GM19463 (cell line): ENCODE measurements around the gene MED9.

Experiments used
- ATAC-seq: cut with Tn5 transposase; IDR thresholded peaks from one replicate; pipeline ENCODE4 v1.9.1; 2021; ENCODE audit warnings: mild to moderate bottlenecking, moderate library complexity; ENCODE audit not compliant: unreplicated experiment

Gene MED9

DNA sequence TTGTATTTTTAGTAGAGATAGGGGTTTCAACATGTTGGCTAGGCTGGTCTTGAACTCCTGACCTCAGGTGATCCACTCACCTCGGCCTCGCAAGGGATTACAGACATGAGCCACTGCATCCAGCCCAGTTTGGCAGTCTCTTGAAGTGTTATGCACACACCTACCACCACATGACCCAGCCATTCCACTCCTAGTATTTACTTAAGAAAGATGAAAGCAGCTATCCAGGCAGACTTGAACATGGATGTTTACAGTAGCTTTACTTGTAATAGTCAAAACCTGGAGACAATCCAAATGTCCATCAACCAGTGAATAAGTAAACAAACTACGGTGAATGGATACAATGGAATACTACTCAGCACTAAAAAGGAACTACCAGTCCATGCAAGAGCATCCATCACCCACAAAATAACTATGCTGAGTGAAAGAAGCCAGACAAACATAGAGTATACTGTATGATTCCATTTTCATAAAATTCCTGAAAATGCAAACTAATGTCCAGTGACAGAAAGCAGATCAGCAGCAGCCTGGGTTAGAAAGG lies 57.2 kb downstream of the MED9 start:
- no peak for ATAC-seq

- no peak for ATAC-seq
Observed at GRCh38 chr17:17535957-17536356, 59.2 kb downstream of the MED9 start.

- no peak for ATAC-seq
Observed at GRCh38 chr17:17536702-17537101, 59.9 kb downstream of the MED9 start.

DNA sequence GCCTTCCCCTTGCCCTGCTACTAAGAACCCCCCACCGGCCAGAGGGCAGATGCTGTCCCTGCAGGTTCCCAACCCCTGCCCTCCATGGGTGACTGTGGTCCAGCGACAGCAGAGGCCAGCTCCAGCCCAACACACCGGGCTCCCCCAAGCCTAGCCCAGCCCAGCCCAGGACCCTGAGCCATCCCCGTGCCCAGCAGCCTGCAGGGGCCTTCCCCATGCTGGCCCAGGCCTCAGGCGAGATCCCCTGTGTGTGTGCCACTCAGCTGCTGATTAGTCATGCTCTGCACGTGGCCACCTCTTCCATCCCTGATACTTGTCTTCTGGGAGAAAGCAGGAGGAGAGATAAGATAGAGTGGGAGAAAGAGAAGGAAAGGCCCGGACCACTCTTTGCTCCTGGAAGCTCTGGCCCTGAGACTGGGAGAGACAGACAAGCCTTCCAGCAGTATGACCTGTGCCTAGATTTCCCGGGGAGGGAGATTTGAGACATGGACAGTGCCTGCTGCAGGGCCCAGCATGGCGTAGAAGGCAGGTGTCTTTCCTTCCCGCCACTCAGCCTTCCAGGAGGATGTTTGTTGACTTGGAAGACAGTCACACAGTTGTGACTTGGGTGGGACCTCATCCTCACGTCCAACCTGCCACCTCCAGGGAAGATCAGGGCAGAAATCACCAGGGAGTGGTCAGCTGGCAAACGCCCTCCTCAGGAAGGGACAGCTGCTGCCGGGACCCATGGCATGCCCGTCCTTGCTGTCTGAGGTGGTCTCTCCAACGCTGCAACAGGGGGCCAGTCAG lies 60.7 kb downstream of the MED9 start:
- no peak for ATAC-seq

DNA sequence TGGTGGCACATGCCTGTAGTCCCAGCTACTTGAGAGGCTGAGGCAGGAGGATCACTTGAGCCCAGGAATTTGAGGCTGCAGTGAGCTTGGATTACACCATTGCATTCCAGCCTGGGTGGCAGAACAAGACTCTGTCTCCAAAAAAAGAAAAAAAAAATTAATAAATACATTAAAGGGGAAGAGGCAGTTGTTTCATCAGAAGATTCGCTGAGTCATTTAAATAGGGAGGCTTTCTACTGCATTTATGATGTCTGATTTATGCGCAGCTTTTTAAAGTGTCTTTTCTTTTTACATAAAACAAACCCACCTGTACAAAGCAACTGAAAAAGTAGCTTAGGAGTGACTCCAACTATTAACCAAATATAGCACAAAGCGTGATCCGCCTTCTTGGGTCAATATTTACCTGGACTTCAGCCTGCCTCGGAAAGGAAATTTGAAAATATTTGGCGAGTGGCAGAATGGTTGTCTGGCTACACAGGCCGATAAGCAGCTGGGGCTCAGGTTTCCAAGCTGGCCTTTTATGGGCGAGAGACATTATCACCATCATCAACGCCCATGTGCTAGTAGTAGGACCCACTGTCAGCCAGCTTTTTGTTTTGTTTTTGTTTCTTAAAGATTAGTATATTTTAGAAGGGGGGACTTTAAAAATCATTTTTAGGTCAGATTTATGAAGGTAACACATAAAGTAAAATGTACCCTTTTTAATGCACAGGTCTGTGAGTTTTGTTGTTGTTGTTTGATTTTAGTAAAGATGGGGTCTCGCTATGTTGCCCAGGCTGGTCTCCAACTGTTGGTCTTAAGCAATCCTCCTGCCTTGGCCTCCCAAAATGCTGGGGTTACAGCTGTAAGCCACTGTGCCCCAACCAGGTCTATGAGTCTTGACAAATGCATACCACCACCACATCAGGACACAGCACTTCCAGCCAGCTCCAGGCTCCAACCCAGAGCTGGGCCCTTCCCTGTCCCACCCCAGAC lies 61.9 kb downstream of the MED9 start:
- ATAC-seq: no peak

DNA sequence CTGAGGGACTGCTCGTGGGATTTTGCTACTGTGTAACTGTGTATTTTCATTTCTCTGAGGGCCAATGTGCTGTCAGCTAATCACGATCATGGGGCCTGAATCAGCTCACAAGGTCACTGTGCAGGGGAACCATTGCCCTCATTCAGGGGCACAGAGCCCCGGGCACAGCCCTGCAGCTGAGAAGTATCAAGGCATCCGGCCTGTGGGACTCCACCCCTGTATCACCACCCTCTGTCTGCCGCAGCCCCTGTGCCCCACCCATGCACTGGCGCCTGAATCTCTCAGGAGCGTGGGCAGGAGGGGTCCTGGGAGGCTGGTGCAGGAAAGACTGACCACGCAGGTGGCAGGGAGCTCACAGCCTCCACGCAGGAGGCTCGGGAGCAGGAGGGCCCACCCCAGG lies 62.8 kb downstream of the MED9 start:
- ATAC-seq: no peak

GRCh38 chr17:17540278-17540906 lies 63.6 kb downstream of the MED9 start:
- no peak for ATAC-seq

- ATAC-seq: no peak
Observed at GRCh38 chr17:17540935-17541639, 64.3 kb downstream of the MED9 start.

DNA sequence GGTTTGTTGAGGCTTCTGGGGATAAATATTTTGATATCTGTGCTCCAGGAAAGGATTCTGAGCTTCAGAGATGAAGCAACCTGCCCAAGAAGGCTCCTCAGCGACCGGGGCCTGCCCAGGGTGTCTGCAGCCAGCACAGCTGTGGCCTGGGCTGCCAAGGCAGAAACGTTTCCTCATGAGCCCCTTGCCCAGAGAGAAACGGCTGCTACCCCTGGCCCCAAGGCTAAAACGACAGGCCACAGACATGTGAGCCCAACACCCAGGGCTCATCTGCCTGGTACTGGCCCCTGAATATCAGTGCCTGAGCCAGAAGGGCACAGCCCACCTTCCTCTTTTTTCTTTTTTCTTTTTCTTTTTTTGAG lies 64.8 kb downstream of the MED9 start:
- no peak for ATAC-seq
